Keratinocyte (primary cell): ENCODE data around the gene CLEC16A. TPM values are rescaled to one million over a fixed set of nuclear protein-coding genes. Genes with fewer than 3 reads are reported as not detected.

Experiments used
- DNase-seq: peaks from one replicate; pipeline ENCODE4 v3.0.0-alpha.2; 2011; ENCODE audit warnings: low read depth, missing footprints, low spot score
- FAIRE-seq: peaks from 2 replicates; lab custom pipeline; 2011; peaks lifted over from hg19 to GRCh38; lab: Jason Lieb, UNC
- H2AFZ ChIP-seq: 2 replicates; pipeline ENCODE4 v1.6.0; 2012; ENCODE audit warnings: low read length, control low read depth, inconsistent platforms; ENCODE audit not compliant: control insufficient read depth
- H3K27ac ChIP-seq: 2 replicates; pipeline ENCODE4 v1.5.1; 2011; ENCODE audit warnings: low read length; ENCODE audit not compliant: control insufficient read depth, insufficient read depth
- H3K27me3 ChIP-seq: 3 replicates; pipeline ENCODE4 v1.6.0; 2011; ENCODE audit warnings: low read length; ENCODE audit not compliant: control insufficient read depth, insufficient read depth; ENCODE audit errors: extremely low read depth
- H3K36me3 ChIP-seq, 2 experiments: 2 replicates in 1 of 2; 3 replicates in 1 of 2; pipeline ENCODE4 v1.5.1; 2011; ENCODE audit warnings: low read length in 2 of 2, mild to moderate bottlenecking in 1 of 2; ENCODE audit not compliant: control insufficient read depth in 2 of 2, insufficient read depth in 2 of 2; ENCODE audit errors: extremely low read depth in 1 of 2
- H3K4me1 ChIP-seq: 3 replicates; pipeline ENCODE4 v1.5.1; 2011; ENCODE audit warnings: low read length; ENCODE audit not compliant: control insufficient read depth, insufficient read depth; ENCODE audit errors: extremely low read depth
- H3K4me2 ChIP-seq: 3 replicates; pipeline ENCODE4 v1.6.0; 2011; ENCODE audit warnings: low read depth, low read length; ENCODE audit not compliant: control insufficient read depth, insufficient read depth; ENCODE audit errors: extremely low read depth
- H3K4me3 ChIP-seq, 3 experiments: fragments of 200-600 bp in 1 of 3; sonication (generic) in 1 of 3; 2 replicates in 2 of 3; 3 replicates in 1 of 3; pipeline ENCODE4 v1.5.1; 2011 to 2016; ENCODE audit warnings: low read length in 3 of 3, mild to moderate bottlenecking in 3 of 3, control low read depth in 2 of 3, inconsistent platforms in 1 of 3, low read depth in 1 of 3, mixed read lengths in 1 of 3, mixed run types in 1 of 3, moderate library complexity in 1 of 3; ENCODE audit not compliant: control insufficient read depth in 2 of 3, insufficient read depth in 2 of 3; ENCODE audit errors: extremely low read depth in 1 of 3
- H3K79me2 ChIP-seq: 2 replicates; pipeline ENCODE4 v1.6.0; 2012; ENCODE audit warnings: low read length; ENCODE audit not compliant: control insufficient read depth, insufficient read depth
- H3K9ac ChIP-seq: 3 replicates; pipeline ENCODE4 v1.6.0; 2011; ENCODE audit warnings: low read length; ENCODE audit not compliant: control insufficient read depth, insufficient read depth; ENCODE audit errors: extremely low read depth
- H3K9me1 ChIP-seq: 3 replicates; pipeline ENCODE4 v1.6.0; 2011; ENCODE audit warnings: low read length; ENCODE audit not compliant: control insufficient read depth, insufficient read depth; ENCODE audit errors: extremely low read depth
- H3K9me3 ChIP-seq: 2 replicates; pipeline ENCODE4 v1.5.1; 2012; ENCODE audit warnings: low read depth, low read length; ENCODE audit not compliant: control insufficient read depth
- H4K20me1 ChIP-seq: 3 replicates; pipeline ENCODE4 v1.6.0; 2011; ENCODE audit warnings: low read length; ENCODE audit not compliant: control insufficient read depth, insufficient read depth; ENCODE audit errors: extremely low read depth
- CTCF ChIP-seq, 3 experiments: IDR thresholded peaks in 1 of 3; conservative IDR thresholded peaks in 1 of 3; optimal IDR thresholded peaks in 1 of 3; 2 replicates in 2 of 3; 3 replicates in 1 of 3; pipeline versions ENCODE3 to v1.5.1; 2011; ENCODE audit warnings: low read length in 3 of 3, mild to moderate bottlenecking in 3 of 3, moderate library complexity in 2 of 3, control low read depth in 1 of 3, inconsistent platforms in 1 of 3; ENCODE audit not compliant: insufficient read depth in 2 of 3; ENCODE audit errors: extremely low read depth in 1 of 3
- EZH2 ChIP-seq: IDR thresholded peaks from one replicate; pipeline ENCODE4 v1.6.1; 2012; ENCODE audit warnings: inconsistent platforms, mild to moderate bottlenecking, low read length, moderate library complexity
- dilution Hi-C: fragments of 300-500 bp; cut with MboI; formaldehyde crosslinking; loops from one replicate; pipeline ENCODE4 v1.7.0; 2020; ENCODE audit warnings: low sequenced_read_pairs; ENCODE audit not compliant: extremely low pct_ligation_motif_present
- polyA plus RNA-seq, 5 experiments: library from polyadenylated mRNA; depleted of rRNA in 3 of 5; stranded (reverse) in 3 of 5; stranded (forward) in 1 of 5; unstranded in 1 of 5; fragments of >200 nt; gene quantifications; 1 replicate in 1 of 5; 2 replicates in 3 of 5; 3 replicates in 1 of 5; pipeline versions ENCODE4 v1.2.1 to v1.2.3, GENCODE V29; 2011 to 2012; ENCODE audit warnings: missing spikeins in 2 of 5, low read depth in 1 of 5, low replicate concordance in 1 of 5

CLEC16A gene
- polyA plus RNA-seq, 1 donor (not counting 4 experiments of a cell fraction or from before 2014, with no cell fraction given) = 9.5 TPM

- Histone ChIP-seq H2AFZ (no peak overlapping the region), H3K9me1 (peaks cover 7% of the 10 kb centered on the region), H4K20me1 (no peaks in the 10 kb centered on the region), H3K27me3 (no peaks in the 10 kb centered on the region), H3K36me3 (no peaks in the 10 kb centered on the region), H3K4me1 (peaks cover 35% of the 10 kb centered on the region), H3K9me3 (no peaks in the 10 kb centered on the region), H3K4me3 (no peak overlapping the region), H3K4me2 (no peak overlapping the region), H3K27ac (no peak overlapping the region), H3K79me2 (no peaks in the 10 kb centered on the region), H3K9ac (no peak overlapping the region)
- TF ChIP-seq EZH2 = no peak
- TF ChIP-seq CTCF (optimal IDR thresholded peaks at IDR 0.05 in 1 of 3, IDR thresholded peaks at IDR 0.05 in 1 of 3, conservative IDR thresholded peaks at IDR 0.05 in 1 of 3; ENCODE audit: extremely low read depth in 1 of 3, insufficient read depth in 2 of 3, low read length in 3 of 3) = no peak
- no peak for DNase-seq
- no peak for FAIRE-seq
- dilution Hi-C loops = no loop called here
Observed at GRCh38 chr16:11094857-11095565, 150.6 kb downstream of the CLEC16A start.

DNA sequence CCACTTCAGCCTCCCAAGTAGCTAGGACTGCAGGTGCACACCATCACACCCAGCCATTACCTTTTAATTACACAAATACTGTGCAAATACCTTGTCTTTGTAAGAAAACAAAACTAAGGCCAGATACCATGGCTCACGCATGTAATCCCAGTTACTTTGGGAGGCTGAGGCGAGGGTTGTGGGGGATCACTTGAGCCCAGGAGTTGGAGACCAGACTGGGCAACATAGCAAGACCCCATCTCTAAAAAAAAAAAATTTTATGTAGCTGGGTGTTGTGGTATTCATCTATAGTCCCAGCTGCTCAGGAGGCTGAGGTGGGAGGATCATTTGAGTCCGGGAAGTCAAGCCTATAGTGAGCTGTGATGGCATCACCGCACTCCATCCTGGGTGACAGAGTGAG, 151.6 kb downstream of the CLEC16A start:
- Histone ChIP-seq H3K9me3 (no peaks in the 10 kb centered on the region), H3K4me2 (no peak overlapping the region), H3K36me3 (no peaks in the 10 kb centered on the region), H3K9me1 (peaks cover 7% of the 10 kb centered on the region), H3K4me1 (peaks cover 36% of the 10 kb centered on the region), H3K4me3 (no peak overlapping the region), H3K9ac (no peak overlapping the region), H3K27ac (no peak overlapping the region), H3K79me2 (no peaks in the 10 kb centered on the region), H3K27me3 (no peaks in the 10 kb centered on the region), H4K20me1 (no peaks in the 10 kb centered on the region), H2AFZ (no peak overlapping the region)
- no peak for FAIRE-seq
- DNase-seq = no peak
- dilution Hi-C loops = no loop called here
- no peak for TF ChIP-seq CTCF (optimal IDR thresholded peaks at IDR 0.05 in 1 of 3, IDR thresholded peaks at IDR 0.05 in 1 of 3, conservative IDR thresholded peaks at IDR 0.05 in 1 of 3; ENCODE audit: extremely low read depth in 1 of 3, insufficient read depth in 2 of 3, low read length in 3 of 3)
